Left ventricle myocardium inferior (tissue), 1 donor: ENCODE measurements around the gene SLC8A1. TPM values are rescaled to one million over a fixed set of nuclear protein-coding genes. Genes with fewer than 3 reads are reported as not detected.

Experiments used
- DNase-seq: peaks from one replicate; pipeline ENCODE4 v3.0.0-alpha.2; 2020
- H3K27ac ChIP-seq: fragments of 200-600 bp; replicated peaks from 2 replicates; pipeline ENCODE4 v1.8.0; 2021
- H3K27me3 ChIP-seq: fragments of 200-600 bp; 2 replicates; pipeline ENCODE4 v1.8.0; 2021; ENCODE audit warnings: low read depth
- H3K36me3 ChIP-seq: fragments of 200-600 bp; 2 replicates; pipeline ENCODE4 v1.8.0; 2021
- H3K4me1 ChIP-seq: fragments of 200-600 bp; 2 replicates; pipeline ENCODE4 v1.8.0; 2021
- H3K4me3 ChIP-seq: fragments of 200-600 bp; 2 replicates; pipeline ENCODE4 v1.8.0; 2021; ENCODE audit warnings: mild to moderate bottlenecking, moderate library complexity
- H3K9me3 ChIP-seq: fragments of 200-600 bp; replicated peaks from 2 replicates; pipeline ENCODE4 v1.8.0; 2021
- CTCF ChIP-seq: fragments of 200-600 bp; IDR thresholded peaks from 2 replicates; pipeline ENCODE4 v1.8.0; 2021; ENCODE audit warnings: antibody characterized with exemption, mild to moderate bottlenecking, borderline replicate concordance
- intact Hi-C: fragments of 100-400 bp; cut with micrococcal nuclease; formaldehyde crosslinking; loops from one replicate; pipeline ENCODE4 v1.11.0; 2022
- total RNA-seq: library from RNA; stranded (reverse); fragmentation: NEBNext Ultra II Directional; extraction: Animal tissue kit (Norgen Biotek cat#: 25700); gene quantifications from one replicate; pipeline ENCODE4 v1.2.1, GENCODE V29; 2021
- donor health status: DM: no; HTN: yes; CAD: no; lungs with severe emphysema.

The SLC8A1 gene
- total RNA-seq, 1 donor from 2014 or later, result 990 TPM

- H3K36me3 ChIP-seq, result no peaks in the 10 kb centered on the region
- no peak for TF ChIP-seq CTCF
- no peak for DNase-seq
- H3K27me3 ChIP-seq, result no peaks in the 10 kb centered on the region
- H3K4me3 ChIP-seq, result no peak overlapping the region
- H3K27ac ChIP-seq, result no peak overlapping the region
- intact Hi-C loops, result no loop called here
- H3K4me1 ChIP-seq, result peaks cover 67% of the 10 kb centered on the region
- no peaks in the 10 kb centered on the region for H3K9me3 ChIP-seq
These were observed 35.4 kb downstream of the SLC8A1 start for GRCh38 chr2:40416486-40416885.

GRCh38 chr2:40415391-40415790 is 36.5 kb downstream of the SLC8A1 start:
- intact Hi-C loops, result no loop called here
- Histone ChIP-seq H3K27me3 (no peaks in the 10 kb centered on the region), H3K4me1 (peaks cover 67% of the 10 kb centered on the region), H3K27ac (no peak overlapping the region), H3K36me3 (no peaks in the 10 kb centered on the region), H3K9me3 (no peaks in the 10 kb centered on the region), H3K4me3 (no peak overlapping the region)
- TF ChIP-seq CTCF, result no peak
- no peak for DNase-seq

DNA sequence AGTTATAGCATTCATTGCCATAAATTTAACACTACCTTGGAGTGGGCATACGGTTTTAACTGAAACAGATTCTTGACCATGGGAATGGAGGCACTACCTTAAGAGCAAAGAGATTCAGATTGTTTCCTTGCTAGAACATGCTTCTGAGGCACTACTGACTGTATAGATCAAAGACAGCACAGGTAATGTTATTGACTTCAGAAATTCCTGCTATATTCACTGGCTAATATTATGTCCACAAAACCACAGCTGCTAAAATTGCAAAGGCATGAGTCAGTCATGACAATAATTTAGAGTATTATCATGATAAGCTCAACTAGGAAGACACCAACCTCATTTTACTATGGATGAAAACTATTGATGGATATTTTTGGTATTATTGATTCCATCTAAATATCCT is 39.4 kb downstream of the SLC8A1 start:
- intact Hi-C loops, result no loop called here
- Histone ChIP-seq H3K4me1 (peaks cover 70% of the 10 kb centered on the region), H3K36me3 (no peaks in the 10 kb centered on the region), H3K27me3 (no peaks in the 10 kb centered on the region), H3K27ac (no peak overlapping the region), H3K4me3 (no peak overlapping the region), H3K9me3 (no peaks in the 10 kb centered on the region)
- no peak for TF ChIP-seq CTCF
- no peak for DNase-seq

DNA sequence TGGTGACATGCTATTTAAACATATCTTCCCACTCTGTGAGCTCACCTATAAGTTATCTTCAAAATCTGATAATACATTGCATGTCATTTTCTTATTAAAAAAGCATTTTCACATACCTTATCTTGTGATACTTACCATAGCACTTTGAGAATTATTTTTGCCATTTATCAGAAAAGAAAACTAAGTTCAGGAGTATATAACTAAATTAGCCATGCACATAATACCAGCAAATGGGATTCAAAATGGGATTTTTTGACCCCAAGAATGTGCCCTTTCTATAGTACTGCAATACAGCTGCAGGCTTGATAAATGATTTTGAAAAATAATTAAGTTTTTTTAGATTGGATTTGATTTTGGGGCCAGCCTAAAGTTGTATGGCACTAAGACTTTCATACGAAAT is 41.2 kb downstream of the SLC8A1 start:
- no peaks in the 10 kb centered on the region for H3K27me3 ChIP-seq
- H3K4me1 ChIP-seq, result peaks cover 72% of the 10 kb centered on the region
- TF ChIP-seq CTCF, result no peak
- no peak for DNase-seq
- intact Hi-C loops, result no loop called here
- no peak overlapping the region for H3K4me3 ChIP-seq
- no peaks in the 10 kb centered on the region for H3K9me3 ChIP-seq
- H3K36me3 ChIP-seq, result no peaks in the 10 kb centered on the region
- no peak overlapping the region for H3K27ac ChIP-seq

- intact Hi-C loops, result no loop called here
- H3K36me3 ChIP-seq, result no peaks in the 10 kb centered on the region
- no peaks in the 10 kb centered on the region for H3K9me3 ChIP-seq
- H3K4me3 ChIP-seq, result no peak overlapping the region
- no peak for TF ChIP-seq CTCF
- no peaks in the 10 kb centered on the region for H3K27me3 ChIP-seq
- no peak for DNase-seq
- peak overlapping the region; percentile 22 for H3K27ac ChIP-seq
- peaks cover 80% of the 10 kb centered on the region for H3K4me1 ChIP-seq
These were observed 42.2 kb downstream of the SLC8A1 start for GRCh38 chr2:40409734-40410133.
